HG03066 (cell line): Measurements from ENCODE around the gene GCSAML.

Experiments used
- ATAC-seq: cut with Tn5 transposase; IDR thresholded peaks from one replicate; pipeline ENCODE4 v1.9.1; 2021; ENCODE audit warnings: low read depth; ENCODE audit not compliant: unreplicated experiment

GCSAML gene

DNA sequence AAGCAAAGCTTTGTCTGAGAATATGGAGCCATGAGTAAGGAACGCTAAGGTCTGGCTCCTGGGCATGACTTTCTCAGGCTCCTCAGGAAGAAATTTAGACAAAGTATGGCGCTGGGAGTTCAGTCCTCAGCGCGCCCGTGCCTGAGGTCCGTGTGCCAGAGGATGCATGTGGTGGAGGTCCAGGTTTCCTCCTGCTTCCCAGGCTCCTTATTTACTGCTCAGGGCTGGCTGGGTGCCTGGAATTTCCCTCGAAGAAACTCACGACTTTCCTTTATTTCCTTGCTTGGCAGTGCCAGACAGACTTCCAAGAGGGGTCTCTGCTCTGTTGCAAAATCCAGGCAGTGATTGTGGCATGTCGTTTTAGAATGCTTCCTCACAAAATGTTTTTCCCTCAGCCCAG is 13.3 kb downstream of the GCSAML start:
- no peak for ATAC-seq

DNA sequence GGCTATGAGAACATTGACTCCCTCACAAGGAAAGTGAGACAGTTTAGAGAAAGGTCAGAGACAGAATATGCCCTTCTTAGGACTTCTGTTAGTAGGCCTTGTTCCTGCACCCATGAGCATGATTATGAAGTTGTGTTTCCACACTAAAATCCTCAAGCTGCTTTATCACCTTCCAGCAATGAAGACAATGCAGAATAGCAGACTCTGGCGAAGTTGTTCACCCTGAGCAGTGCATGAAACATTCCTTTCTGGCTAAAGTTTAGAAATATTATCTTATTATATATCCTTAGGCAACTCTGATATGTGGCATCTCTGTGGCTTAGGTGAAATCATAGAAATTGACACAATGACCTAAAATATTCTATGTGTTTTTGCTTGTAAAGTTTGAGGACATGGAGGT is 25.3 kb downstream of the GCSAML start:
- ATAC-seq, result no peak

DNA sequence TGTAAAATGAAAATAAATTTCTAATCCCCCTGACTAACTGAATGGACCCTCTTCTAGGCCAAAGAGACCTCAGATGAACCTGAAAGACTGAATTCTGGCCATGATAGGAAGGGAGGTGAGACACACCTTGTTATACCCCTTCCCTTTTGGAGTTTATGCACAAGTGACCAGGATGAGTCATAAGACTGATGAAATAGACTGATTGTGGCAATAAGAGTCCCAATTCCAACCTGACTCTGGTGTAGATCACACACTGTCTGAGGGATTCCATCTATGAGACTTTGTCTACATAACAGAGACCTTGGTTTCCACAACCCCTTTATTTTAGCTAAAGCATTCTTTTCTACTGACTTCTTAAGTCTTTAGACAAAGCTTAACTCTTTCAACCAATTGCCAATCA is 25.7 kb downstream of the GCSAML start:
- no peak for ATAC-seq

- no peak for ATAC-seq
These were observed 27.6 kb downstream of the GCSAML start for GRCh38 chr1:247576514-247576913.

- no peak for ATAC-seq
These were observed 30.1 kb downstream of the GCSAML start for GRCh38 chr1:247578946-247579460.

DNA sequence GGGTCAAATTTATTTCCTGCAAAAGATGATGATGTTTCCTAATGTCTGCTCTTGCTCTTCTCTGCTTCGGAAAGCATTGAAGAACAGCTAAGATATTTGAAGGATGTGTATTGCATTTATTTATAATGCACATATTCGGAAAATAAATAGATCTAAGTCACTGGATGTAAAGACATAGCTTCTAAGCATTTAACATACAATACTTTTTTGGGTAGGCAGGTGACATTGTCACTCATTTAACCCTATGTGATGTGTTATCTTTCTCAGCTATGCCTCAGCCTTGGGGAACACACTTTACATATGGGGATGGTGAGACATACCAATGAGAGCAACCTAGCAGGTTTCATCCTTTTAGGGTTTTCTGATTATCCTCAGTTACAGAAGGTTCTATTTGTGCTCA is 39.1 kb downstream of the GCSAML start, which contains the start of gene OR2G2:
TSS of gene OR2G2 (plus strand) at position 301 of the 400 bp plus-strand sequence. CDS start at position 301, 0 bp downstream.
- ATAC-seq, result no peak

- ATAC-seq, result no peak
These were observed 56.4 kb downstream of the GCSAML start, which contains the start of gene OR2G3 for GRCh38 chr1:247605286-247605685. Gene OR2G3 (plus strand): TSS chr1:247605586. CDS start chr1:247605586, 0 bp downstream.

- no peak for ATAC-seq
These were observed 64.5 kb downstream of the GCSAML start for GRCh38 chr1:247613405-247613804.

- no peak for ATAC-seq
These were observed 65.7 kb downstream of the GCSAML start for GRCh38 chr1:247614625-247615024.
